AG04450 (cell line): ENCODE measurements around the gene DENND5B. TPM values are rescaled to one million over a fixed set of nuclear protein-coding genes. Genes with fewer than 3 reads are reported as not detected.

Experiments
- CTCF ChIA-PET: fragments of 300-600, 350-600 bp; formaldehyde crosslinking; extraction: SDS; loops from one replicate; lab custom pipeline; 2022; ENCODE audit warnings: antibody characterized with exemption, inconsistent platforms; lab: Charles Lee
- POLR2A ChIA-PET: fragments of 350-600 bp; formaldehyde crosslinking; extraction: SDS; loops from one replicate; lab custom pipeline; 2021; ENCODE audit warnings: antibody characterized with exemption, inconsistent platforms; lab: Yijun Ruan, JAX
- DNase-seq: peaks from one replicate; pipeline ENCODE4 v3.0.0-alpha.2; 2011; ENCODE audit warnings: low read depth, low spot score
- H3K27ac ChIP-seq: one replicate; pipeline ENCODE4 v1.5.1; 2012; ENCODE audit warnings: low read depth, low read length, control low read depth
- H3K27me3 ChIP-seq: one replicate; pipeline ENCODE4 v1.6.0; 2012; ENCODE audit warnings: low read length; ENCODE audit not compliant: control insufficient read depth, insufficient read depth
- H3K4me3 ChIP-seq: 2 replicates; pipeline ENCODE4 v1.5.1; 2011; ENCODE audit warnings: mild to moderate bottlenecking, low read depth, low read length, control low read depth
- H3K9me3 ChIP-seq: 2 replicates; pipeline ENCODE4 v1.5.1; 2012; ENCODE audit warnings: low read length; ENCODE audit not compliant: control insufficient read depth, insufficient read depth
- polyA plus RNA-seq: library from polyadenylated mRNA; depleted of rRNA; stranded (reverse); fragments of >200 nt; gene quantifications from 2 replicates; pipeline ENCODE4 v1.2.3, GENCODE V29; 2011
- TF ChIP-seq, protein P1 (sequence below): IDR thresholded peaks from 2 replicates; pipeline ENCODE4 v1.5.1; 2011; ENCODE audit warnings: low read depth, low read length, control low read depth, inconsistent platforms

DENND5B gene
- polyA plus RNA-seq, 1 experiment = 17.3 TPM

DNA sequence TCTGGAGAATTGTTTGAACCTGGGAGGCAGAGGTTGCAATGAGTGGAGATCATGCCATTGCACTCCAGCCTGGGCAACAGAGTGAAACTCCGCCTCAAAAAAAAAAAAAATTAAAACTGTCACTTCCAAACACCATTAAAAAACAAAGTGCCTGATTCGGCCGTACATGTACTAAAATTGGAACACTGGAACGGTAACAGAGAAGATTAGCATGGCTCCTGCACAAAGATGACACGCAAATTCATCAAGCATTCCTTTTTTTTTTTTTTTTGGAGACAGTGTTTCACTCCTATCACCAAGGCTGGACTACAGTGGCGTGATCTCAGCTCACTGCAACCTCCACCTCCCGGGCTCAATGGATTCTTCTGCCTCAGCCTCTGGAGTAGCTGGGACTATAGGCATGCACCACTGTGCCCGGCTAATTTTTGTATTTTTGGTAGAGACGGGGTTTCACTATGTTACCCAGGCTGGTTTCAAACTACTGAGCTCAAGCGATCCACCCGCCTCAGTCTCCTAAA is 224.8 kb downstream of the DENND5B start:
- H3K9me3 ChIP-seq = no peaks in the 10 kb centered on the region; the same call in 1 of the 2 replicates
- no peak overlapping the region for H3K27ac ChIP-seq
- DNase-seq = no peak
- CTCF ChIA-PET = no interaction called here
- TF ChIP-seq, protein P1, sequence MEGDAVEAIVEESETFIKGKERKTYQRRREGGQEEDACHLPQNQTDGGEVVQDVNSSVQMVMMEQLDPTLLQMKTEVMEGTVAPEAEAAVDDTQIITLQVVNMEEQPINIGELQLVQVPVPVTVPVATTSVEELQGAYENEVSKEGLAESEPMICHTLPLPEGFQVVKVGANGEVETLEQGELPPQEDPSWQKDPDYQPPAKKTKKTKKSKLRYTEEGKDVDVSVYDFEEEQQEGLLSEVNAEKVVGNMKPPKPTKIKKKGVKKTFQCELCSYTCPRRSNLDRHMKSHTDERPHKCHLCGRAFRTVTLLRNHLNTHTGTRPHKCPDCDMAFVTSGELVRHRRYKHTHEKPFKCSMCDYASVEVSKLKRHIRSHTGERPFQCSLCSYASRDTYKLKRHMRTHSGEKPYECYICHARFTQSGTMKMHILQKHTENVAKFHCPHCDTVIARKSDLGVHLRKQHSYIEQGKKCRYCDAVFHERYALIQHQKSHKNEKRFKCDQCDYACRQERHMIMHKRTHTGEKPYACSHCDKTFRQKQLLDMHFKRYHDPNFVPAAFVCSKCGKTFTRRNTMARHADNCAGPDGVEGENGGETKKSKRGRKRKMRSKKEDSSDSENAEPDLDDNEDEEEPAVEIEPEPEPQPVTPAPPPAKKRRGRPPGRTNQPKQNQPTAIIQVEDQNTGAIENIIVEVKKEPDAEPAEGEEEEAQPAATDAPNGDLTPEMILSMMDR = no peak
- POLR2A ChIA-PET = no interaction called here
- no peaks in the 10 kb centered on the region for H3K27me3 ChIP-seq
- no peak overlapping the region for H3K4me3 ChIP-seq

DNA sequence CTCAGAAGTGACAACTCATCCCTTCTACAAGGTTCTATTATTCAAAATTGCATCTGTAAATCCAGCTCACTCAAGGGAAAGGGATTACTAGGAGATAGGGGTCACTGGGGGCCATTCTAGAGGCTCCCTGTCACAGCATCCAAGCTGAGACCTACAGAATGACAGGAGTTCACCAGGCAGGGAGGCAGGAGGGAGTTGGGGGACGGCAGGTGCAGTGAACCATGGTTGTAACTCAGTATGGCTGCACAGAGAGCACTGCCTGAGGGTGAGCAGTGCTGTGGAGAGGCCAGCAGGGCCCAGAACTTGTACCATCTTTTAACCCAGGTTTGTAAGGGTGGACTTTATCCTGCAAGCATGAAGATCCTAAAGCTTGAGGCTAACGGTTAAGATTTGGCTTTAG is 227.1 kb downstream of the DENND5B start:
- POLR2A ChIA-PET = no interaction called here
- Histone ChIP-seq H3K27ac (no peak overlapping the region), H3K27me3 (no peaks in the 10 kb centered on the region), H3K9me3 (no peaks in the 10 kb centered on the region; the same call in 1 of the 2 replicates), H3K4me3 (no peak overlapping the region)
- CTCF ChIA-PET = interaction anchor here (0.6 kb wide), 1 partner anchor 39 kb away, joined by 5 read pairs; no protein-coding TSS in a partner anchor
- TF ChIP-seq, protein P1 = no peak
- DNase-seq = no peak

DNA sequence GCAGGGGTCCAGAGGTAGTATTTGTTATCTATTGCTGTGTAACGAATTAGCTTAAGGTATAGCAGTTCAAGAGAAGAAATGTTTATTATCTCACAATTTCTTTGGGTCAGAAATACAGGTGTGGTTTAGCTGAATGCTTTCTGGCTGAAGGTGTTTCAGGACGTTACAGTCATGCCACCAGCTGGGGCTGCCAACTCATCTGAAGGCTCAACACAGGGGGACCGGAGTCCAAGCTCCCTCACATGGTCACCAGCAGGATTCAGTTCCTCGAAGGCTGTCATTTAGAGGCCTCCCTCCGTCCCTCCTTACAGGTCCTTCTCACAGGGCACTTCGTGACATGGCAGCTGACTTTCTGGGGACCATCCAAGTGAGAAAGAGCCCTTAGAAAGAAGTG is 227.5 kb downstream of the DENND5B start:
- Histone ChIP-seq H3K27me3 (no peaks in the 10 kb centered on the region), H3K27ac (no peak overlapping the region), H3K4me3 (no peak overlapping the region), H3K9me3 (no peaks in the 10 kb centered on the region; the same call in 1 of the 2 replicates)
- ChIA-PET CTCF (interaction anchor here (0.6 to 1.3 kb wide), 2 partner anchors 40 to 91 kb away, joined by 3 read pairs; no protein-coding TSS in a partner anchor), POLR2A (no interaction called here)
- TF ChIP-seq, protein P1 = no peak
- no peak for DNase-seq

DNA sequence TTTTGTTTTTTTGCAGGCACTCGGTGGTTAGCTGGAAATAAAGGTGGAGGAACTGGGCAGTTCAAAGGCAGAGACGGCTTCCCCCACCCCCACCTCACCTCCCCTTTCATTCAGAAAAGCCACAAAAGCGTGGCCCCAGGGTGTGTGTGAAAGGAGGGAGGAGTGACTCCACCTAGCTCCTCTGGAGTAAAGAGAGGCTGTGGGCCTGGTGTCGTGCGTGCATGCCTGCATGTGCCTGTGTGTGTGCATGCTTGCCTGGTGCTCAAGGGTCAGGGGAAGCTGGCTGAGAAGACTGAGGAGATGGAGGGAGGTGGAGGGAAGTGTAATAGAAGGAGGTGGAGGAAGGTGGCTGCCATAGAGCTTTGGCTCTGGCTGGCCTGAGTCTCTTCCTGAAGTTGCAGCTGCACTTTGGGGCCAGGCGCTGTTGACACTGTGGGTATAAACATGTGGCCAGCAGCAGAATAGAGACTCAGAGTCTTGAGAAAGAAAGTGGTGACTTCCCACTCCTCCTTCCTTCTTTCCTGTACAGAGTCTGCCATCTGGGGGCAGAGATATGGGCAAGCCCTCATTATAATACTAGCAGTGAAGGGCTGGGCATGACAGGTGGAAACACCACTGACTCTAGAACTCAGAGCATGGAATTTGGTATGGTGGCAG is 228.0 kb downstream of the DENND5B start:
- Histone ChIP-seq H3K27ac (no peak overlapping the region), H3K27me3 (no peaks in the 10 kb centered on the region), H3K9me3 (no peaks in the 10 kb centered on the region; the same call in 1 of the 2 replicates), H3K4me3 (no peak overlapping the region)
- CTCF ChIA-PET = interaction anchor here (0.6 to 1.3 kb wide), 2 partner anchors 40 to 90 kb away, joined by 3 read pairs; no protein-coding TSS in a partner anchor
- no peak for DNase-seq
- TF ChIP-seq, protein P1 = no peak
- POLR2A ChIA-PET = interaction anchor here (0.9 kb wide), 1 partner anchor 8 kb away, joined by 4 read pairs; no protein-coding TSS in a partner anchor
